SKM-1 treated with dmso at 0.1 percent for 144 hours (cell line): ENCODE measurements around the gene CAPZB.
A peak's percentile ranks its signal among the peaks of the same experiment; 100 is the strongest.

Experiments used
- DNase-seq: peaks from one replicate; lab custom pipeline; 2025; ENCODE audit not compliant: unreplicated experiment; lab: John Stamatoyannopoulos, UW

CAPZB gene

DNA sequence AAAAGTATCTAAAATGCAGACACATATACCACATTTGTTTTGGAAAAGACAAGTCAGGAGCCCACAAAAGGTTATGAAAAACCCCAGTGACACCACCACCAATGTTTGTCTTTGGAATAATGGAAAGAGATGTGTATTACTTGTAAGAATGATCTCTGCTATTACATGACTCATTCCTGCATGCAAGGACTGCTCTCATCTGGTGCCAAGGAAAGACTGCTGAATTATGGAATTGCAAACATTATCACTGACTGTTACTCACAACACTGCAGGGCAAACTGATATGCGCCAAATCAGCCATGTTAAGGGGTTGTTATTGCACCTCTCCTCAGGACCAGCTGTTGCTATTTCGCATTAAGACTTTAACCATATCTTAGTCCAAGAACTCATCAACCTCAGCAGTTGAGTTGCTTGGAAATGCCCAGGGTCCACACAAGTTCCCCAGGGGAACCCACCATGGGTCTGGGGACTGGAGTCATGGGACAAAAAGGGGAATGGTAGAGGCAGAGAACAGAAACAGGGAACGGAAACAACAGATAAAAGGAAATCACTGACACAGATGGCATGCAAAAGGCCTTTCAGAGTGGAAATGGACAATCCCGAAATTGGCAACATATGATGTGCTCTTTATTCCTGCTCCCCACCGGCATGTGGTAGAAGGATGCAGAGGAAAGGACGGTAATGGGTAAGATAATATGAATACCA, 34.4 kb downstream of the CAPZB start:
- DNase-seq, result no peak

DNA sequence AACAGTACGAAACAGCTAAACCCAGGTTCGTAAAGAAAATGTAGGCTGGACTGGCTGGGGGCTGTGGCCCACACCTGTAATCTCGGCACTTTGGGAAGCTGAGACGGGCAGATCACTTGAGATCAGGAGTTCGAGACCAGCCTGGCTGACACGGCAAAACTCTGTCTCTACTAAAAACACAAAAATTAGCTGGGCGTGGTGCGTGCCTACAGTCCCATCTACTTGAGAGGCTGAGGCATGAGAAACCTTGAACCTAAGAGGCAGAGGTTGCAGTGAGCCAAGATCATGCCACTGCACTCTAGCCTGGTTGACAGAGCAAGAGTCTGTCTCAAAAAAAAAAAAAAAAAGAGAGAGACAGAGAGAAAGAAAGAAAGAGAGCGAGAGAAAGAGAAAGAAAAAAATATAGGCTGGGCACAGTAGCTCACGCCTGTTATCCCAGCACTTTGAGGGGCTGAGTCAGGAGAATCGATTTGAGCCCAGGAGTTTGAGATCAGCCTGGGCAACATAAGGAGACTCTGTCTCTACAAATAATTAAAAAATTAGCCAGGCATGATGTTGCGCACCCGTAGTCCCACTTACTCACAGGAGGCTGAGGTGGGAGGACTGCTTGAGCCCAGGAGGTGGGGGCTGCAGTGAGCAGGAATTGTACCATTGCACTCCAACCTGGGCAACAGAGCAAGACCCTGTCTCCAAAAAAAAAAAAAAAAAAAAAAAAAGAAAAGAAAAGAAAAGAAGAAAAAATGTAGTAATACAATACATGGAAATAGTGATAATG, 35.7 kb downstream of the CAPZB start:
- DNase-seq, result no peak

DNA sequence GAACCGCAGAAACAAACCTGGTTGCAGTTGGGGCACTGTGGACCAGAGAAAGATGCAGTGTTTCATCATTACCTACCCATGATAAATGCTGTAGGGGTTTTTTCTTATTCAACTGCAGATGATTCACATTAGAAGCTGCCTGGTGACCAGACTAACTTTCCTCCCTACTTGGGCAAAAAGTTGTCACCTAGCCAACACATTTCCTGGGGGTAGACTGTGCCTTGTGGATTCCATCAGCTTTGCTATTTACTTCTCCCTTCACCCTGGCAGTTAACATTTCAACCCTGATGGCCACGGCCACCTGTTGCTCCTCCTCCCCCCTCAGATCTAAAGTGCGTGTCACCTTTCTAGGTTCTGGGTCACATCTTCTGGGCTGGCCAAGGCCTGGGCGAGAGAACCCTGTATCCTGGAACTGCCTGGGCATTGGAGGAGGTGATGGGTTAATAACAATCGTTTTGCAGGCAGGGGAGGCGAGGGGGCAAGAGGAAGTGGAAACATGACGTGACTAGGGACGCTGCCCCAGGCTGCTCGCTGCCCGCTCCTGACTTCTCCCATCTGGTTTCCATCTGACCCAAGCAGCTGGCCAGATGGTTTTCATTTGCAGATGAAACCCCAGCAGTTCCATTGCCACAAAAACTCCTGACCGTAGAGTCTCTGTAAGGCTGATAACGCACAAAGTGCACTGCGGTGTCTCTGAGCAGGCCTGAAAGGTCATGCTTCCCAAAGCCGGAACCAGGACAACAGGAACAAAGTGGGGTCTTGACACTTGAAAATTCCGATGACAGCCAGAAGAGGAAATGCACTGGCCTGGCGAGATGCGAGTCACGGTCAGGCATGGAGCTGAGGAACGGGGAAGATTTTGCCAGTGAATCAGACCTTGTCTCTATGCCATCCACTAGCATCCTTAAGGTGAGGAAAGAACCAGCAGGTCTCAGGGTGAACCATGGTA, 36.6 kb downstream of the CAPZB start:
- no peak for DNase-seq

DNA sequence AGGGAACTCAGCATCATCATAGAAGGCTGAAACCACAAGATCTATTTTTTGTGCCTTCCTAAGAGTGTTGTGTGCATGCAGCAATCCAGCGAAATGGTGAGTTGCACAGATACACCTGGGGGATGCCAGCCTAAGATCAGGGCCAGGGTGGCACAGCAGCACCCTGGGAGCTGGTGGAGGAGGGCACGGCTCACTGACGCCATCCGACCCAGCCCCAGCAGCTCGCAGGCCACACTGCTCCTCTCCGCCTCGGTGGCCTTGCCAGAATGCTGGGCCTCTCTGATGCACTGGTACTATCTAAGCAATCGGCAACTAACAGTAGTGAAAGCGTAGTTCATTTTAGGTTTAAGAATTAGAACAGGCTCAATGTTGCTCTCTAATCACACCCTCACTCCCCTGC, 37.8 kb downstream of the CAPZB start:
- no peak for DNase-seq

DNA sequence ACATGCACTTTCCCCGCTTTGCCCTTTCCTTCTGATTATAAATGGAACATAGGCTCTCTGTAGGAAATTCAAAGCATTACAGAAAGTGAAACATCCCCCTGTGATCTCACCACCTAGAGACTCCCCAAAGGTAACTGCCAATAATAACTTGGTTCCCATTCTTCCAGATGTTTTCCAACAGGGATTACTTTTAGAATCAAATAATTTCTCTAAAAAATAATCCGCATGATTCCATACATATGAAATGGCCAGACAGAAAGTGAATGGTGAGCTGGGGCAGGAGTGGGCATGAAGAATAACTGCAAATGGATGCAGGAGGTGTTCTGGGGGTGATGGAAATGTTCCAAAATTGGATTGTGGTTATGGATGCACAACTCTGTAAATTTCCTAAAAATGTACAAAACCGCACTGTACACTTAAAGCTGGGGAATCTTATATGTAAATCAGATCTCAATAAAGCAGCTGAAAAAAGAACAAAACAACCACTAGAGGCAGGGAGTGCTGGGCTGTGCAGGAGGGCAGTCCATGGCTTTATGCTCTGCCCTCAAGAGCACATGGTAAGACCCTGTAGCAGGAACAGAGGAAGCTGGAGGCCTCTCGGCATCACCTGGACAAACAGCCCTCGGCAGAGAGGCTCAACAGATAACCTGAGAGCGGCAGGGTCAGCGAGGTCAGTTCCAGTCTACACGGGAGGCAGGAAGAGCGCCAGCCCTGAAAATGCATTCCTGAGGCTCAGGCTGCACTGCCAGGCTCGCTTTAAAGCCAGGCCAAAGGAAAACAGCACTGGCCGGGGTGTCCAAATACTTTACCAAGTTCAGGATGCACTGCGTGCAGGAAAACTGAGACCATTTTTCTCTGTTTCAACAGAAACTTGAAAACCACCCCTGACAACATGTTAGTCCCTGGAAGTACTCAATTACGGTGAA, 39.7 kb downstream of the CAPZB start:
- no peak for DNase-seq

DNA sequence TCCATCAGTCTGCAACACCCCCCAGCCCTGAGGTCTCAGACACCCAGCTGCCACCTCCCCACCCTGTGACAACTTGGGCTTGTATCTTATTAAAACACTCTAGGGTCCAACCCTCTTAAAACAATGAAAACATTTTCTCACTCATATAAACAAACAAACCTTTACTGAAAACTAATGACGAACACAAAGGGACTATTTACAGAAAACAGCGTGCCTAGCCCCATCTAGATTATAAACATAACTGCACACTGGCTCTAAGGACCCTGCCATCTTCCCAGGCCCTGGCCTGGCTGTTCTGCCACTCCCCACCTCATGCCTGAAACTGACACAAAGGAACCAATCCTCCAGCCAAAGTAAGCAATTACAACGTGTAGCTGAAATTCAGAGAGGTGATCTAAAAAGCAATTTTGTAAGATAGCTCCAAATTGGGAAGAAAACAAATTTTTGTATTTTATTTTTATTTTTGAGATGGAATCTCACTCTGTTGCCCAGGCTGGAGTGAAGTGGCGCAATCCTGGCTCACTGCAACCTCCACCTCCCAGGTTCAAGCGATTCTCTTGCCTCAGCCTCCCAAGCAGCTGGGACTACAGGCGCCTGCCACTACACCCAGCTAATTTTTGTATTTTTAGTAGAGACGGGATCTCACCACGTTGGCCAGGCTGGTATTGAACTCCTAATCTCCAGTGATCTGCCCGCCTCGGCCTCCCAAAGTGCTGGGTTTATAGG, 40.9 kb downstream of the CAPZB start:
- DNase-seq, result no peak

DNA sequence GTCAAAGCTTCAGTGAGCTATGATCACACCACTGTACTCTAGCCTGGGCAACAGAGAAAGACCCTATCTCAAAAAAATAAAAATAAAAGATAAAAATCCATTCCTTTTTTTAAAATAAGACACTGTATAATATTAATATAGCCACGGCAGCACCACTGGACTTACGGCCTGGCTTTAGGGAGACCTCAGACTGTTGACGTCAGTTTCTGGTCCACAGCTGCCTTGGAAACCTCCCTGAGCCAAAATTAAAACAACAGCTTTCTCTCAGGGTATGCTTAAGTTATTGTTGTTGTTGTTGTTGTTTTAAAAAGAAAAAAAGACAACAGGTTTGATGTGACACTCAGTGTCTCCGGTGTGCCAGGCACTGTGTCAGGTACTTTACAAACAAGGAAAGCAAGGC, 42.0 kb downstream of the CAPZB start:
- no peak for DNase-seq

DNA sequence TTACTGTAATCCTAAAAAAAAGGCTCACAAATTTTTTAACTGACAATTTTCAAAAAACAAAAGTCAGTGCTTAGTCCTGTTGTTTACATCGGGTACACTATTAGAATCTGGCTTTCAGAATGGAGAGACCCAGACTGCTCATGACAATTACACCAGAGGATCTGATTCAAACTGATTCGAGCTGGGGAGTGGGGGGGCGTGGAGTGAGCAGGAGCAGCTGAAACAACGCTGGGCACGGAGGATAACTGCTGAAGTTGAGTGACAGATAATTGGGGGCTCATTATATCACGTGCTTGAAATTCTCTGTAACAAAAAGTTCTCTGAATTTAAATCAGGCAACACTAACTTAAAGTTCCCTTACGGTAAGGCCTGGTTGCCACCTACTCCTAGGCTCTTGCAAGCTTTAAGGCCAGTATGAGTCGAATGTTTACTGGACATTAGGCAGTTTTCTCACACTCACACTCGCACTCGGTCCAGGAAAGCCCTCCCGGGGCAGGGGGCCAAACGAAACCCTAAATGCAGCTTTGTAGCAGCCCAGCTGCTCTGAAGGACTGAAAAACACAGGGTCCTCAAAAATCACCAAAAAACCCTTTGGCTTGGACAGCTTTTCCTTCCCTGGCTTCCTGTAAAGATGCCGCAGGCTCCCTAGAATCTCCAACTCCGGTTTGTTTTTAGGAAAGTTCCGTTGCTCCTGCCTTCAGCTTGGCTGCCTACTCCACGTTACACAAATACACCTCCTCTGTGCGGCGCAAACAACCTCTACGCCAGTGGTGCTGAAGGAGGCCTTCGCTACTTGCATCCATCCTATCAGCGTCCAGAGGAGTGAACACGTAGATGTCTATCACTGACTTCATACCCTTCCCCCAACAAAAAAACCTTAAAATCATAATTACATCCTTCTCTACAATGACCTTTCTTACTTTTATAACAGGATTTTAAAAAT, 42.9 kb downstream of the CAPZB start:
- DNase-seq, result no peak

DNA sequence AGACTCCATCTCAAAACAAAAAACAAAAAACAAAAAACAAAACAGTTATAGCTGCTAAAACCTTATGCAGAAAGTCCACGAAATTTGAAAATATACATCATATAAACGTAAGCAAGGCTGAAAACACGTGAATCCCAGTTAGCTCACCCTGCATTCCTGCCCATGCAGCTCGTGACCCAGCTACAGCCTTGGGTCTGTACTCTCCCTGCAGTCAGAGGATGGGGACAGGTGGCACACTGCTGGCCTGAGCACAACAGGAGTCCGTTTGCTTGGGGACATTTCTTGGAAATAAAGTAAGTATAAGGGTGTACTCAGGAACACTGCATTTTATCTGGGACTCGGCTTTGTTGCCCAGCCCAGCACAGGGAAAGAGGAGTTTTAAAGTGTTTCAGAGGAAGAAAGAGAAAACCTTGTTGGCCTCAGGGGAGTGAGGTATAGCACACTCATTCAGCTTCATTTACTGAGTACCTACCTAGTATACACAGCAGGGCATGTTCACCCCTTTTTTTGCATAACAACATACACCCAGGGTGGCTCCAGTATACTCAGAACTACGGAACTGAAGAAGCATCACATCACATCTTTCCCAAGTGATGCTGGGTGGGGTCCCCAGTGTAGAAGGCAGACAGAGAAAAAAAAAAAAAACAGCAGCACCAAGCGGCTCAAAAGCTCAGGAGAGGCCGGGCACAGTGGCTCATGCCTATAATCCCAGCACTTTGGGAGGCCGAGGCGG, 44.1 kb downstream of the CAPZB start:
- no peak for DNase-seq

DNA sequence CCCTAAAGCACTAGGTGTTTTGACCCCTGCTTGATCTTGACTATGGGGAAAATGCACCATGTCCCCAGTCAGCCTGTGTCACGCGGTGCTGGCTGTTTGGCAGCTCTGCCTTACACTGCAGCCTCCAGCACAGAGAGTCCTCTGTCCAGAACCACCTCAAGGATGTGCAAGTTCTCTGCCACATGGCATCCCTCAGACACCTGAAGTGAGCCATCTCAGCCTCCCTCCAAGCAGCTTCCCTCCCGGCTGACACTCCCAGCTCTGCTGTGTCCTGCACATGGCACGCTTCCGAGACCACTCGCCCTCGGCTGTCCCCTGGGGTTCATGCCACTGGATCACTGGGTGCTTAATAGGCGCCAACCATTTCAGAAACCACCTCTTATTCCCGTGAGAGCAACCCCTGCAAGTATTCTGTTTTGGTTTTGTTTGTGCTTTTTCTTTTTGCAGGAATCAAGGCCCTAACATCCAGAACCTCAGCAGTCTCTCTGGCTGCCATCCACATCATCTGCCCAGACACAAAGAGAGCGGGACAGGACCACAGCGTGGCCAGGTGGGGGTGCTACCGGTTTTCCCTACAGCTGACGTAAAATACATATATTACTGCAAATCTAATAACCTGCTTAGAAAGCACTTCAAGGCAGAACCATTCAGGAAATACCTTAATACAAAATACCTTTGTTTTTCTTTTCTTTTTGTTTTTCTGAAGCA, 45.7 kb downstream of the CAPZB start:
- no peak for DNase-seq

DNA sequence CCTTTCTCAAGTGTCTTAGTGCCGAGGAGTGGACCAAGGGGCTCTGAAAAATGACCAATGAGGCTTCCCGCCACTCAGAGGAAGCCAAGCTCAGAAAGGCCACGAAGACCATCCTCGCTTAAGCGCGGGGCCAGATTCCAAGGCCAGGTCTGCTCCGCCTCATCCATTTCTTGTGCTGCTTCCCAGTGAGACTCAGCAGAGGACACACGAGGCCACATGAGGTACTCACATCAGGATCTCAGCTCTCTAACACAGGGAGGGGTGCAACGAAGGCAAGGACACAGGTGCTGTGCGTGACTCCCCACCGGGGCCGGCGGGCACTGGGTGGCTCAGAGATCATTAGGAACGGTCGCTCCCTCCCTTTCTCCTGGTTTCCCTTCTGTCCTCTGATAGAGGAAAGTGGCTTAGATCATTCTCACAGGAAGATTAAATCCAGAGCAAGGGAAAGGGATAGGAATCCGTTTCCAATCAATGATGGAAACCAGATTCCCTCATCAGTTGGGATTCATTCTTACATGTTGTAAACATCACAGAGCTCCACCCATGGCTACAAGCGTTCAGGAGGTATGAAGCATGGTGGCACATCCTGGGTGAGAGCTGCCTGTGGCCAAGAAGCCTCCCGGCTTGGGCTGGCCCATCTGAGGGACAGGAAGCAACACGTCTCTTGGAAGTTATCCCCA, 46.7 kb downstream of the CAPZB start:
- no peak for DNase-seq

DNA sequence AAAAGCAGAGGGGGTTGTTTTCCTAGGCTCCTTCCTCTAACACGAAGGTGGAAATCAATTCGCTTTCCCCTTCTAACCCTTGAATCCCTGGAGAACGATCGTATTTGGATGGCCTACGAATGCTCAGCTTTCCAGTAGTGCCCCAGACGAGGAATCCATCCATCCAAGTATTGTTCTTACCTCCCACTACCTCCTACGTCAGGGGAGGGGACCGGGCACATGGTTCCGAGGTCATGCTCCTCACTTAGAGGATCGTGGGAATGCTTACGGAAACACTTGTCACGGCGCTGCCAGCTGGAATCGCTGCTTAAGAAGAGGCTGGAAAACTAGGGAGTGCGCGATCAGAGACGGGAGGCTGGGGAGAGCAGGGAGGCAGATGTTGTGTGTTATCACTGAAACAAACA, 47.4 kb downstream of the CAPZB start:
- DNase-seq, result no peak

DNA sequence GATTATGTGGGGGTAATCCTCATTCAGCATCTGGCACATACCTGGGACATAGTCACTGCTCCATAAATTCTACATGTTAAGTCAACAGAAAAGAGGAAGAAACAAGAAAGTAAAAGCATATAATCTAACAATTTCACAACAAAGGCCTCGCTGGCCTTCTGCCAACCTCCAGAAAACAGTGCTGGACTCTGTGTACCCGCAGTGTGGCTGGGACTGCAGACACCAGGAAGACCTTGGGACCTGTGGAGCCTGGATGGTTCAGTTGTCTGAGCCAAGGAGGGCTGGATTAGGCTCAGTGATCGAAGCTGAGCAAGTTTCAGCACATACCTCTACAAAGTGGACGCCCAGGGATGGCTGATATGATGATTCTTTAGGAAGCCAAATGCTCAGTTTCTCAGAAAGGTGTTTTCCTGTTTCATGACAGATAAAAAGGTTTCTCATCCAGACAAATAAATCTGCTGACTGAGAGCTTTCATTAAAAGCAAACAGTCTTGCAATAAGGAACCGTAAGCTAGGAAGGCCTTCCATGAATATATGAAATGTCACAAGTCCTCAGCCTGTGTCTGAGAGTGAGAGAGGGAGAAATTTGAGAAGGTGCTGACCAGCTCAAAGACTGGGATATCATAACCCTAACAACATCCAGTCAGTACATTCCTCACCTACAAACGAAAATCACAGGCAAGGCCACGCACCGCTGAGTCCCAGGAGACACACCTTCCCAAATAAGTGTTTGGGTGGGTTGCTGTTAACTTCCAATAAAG, 48.4 kb downstream of the CAPZB start:
- peak; percentile 54 for DNase-seq

DNA sequence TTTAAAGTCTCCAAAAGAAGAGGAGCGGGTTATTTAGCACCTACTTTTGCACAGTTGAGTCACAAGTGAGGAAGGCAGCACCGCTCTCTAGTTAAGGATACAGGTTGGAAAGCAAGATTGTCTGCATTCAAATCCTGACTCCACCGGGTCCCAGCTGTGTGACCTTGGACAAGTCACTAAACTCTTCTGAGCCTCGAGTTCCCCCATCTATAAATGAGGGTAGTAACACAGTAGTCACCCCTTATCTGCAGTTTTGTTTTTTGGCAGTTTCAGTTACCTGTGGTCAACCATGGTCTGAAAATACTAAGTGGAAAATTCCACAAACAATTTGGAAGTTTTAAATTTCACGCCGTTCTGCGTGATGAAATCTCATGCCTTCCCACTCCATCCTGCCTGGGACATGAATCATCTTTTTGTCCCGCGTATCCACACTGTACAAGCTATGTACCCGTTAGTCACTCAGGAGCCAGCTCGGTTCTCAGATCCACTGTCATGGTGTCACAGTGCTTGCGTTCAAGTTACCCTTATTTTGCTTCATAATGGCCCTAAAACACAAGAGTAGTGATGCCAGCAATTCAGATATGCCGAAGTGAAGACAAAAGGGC, 49.4 kb downstream of the CAPZB start:
- no peak for DNase-seq

DNA sequence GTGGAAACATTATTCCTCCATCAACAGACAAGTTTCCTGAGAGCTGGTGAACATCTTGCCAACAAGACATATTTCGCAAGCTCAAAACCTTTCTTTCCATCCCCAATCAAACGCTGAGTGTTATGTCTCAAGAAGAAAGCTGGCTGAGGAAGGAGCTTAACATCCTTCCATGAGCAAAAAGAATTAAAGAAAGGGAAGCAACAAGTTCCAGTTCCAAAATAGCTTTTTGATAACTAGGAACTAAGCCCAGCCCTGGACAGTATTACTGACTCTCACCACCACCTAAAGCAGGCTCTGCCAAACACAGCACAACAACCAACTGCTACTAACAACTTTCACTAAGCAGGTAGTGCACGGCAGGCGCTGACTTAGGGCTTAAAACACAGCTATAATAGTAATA, 50.2 kb downstream of the CAPZB start:
- DNase-seq, result peak; percentile 77

DNA sequence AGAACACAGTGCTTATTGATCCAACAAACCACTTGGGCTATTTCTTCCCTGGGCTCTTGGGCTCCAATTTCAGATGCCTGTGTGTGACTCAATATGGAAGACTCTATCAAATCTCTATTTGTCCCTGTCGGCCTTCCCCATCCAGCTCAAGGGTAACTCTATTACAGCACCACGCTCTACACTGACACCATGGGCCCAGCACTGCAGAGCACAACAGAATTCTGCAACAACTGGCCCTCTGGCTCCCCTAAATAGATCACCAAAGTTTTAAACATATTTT, 51.7 kb downstream of the CAPZB start:
- no peak for DNase-seq
